Neuron (in vitro differentiated cells): ENCODE data around the gene DIPK1C.

Experiments used
- H2AFZ ChIP-seq: one replicate; pipeline ENCODE4 v1.6.1; 2013; ENCODE audit warnings: low read depth, mild to moderate bottlenecking, inconsistent platforms, low read length, moderate library complexity
- H3K27me3 ChIP-seq: one replicate; pipeline ENCODE4 v1.6.1; 2013; ENCODE audit warnings: low read length; ENCODE audit not compliant: insufficient read depth
- H3K36me3 ChIP-seq: one replicate; pipeline ENCODE4 v1.6.1; 2013; ENCODE audit warnings: low read length; ENCODE audit not compliant: insufficient read depth
- H3K4me1 ChIP-seq: one replicate; pipeline ENCODE4 v1.6.1; 2013; ENCODE audit warnings: low read length; ENCODE audit not compliant: insufficient read depth
- H3K4me3 ChIP-seq: 2 replicates; pipeline ENCODE4 v1.5.1; 2013; ENCODE audit warnings: mild to moderate bottlenecking, low read length, moderate library complexity
- H3K9me3 ChIP-seq: one replicate; pipeline ENCODE4 v1.6.1; 2013; ENCODE audit warnings: low read length

Gene DIPK1C

GRCh38 chr18:74495581-74496507, 38.7 kb upstream of the DIPK1C start, which contains the start of gene CNDP2:
Gene CNDP2, plus strand, starts transcription at chr18:74496363. Its CDS starts 3,611 bp downstream, at chr18:74499974.
- H3K9me3 ChIP-seq: peaks cover 2% of the 10 kb centered on the region
- H2AFZ ChIP-seq: peak within 1 kb of the TSS; percentile 59
- H3K36me3 ChIP-seq: peaks cover 10% of the 10 kb centered on the region
- H3K4me1 ChIP-seq: peaks cover 7% of the 10 kb centered on the region
- H3K27me3 ChIP-seq: no peaks in the 10 kb centered on the region
- peak within 1 kb of the TSS; percentile 81 for H3K4me3 ChIP-seq

GRCh38 chr18:74494514-74494913, 37.4 kb upstream of the DIPK1C start:
- Histone ChIP-seq H2AFZ (no peak overlapping the region), H3K4me1 (peaks cover 7% of the 10 kb centered on the region), H3K4me3 (no peak overlapping the region), H3K27me3 (no peaks in the 10 kb centered on the region), H3K9me3 (peaks cover 2% of the 10 kb centered on the region), H3K36me3 (peaks cover 6% of the 10 kb centered on the region)

GRCh38 chr18:74493689-74494088, 36.6 kb upstream of the DIPK1C start:
- no peak overlapping the region for H2AFZ ChIP-seq
- peaks cover 2% of the 10 kb centered on the region for H3K9me3 ChIP-seq
- H3K27me3 ChIP-seq: no peaks in the 10 kb centered on the region
- peaks cover 7% of the 10 kb centered on the region for H3K4me1 ChIP-seq
- no peak overlapping the region for H3K4me3 ChIP-seq
- peaks cover 5% of the 10 kb centered on the region for H3K36me3 ChIP-seq

GRCh38 chr18:74492259-74492658, 35.2 kb upstream of the DIPK1C start:
- H3K27me3 ChIP-seq: no peaks in the 10 kb centered on the region
- H3K9me3 ChIP-seq: peaks cover 2% of the 10 kb centered on the region
- no peak overlapping the region for H3K4me3 ChIP-seq
- H3K36me3 ChIP-seq: no peaks in the 10 kb centered on the region
- peaks cover 7% of the 10 kb centered on the region for H3K4me1 ChIP-seq
- H2AFZ ChIP-seq: no peak overlapping the region

GRCh38 chr18:74489676-74490075, 32.6 kb upstream of the DIPK1C start:
- Histone ChIP-seq H3K4me3 (no peak overlapping the region), H3K36me3 (no peaks in the 10 kb centered on the region), H3K9me3 (peaks cover 2% of the 10 kb centered on the region), H2AFZ (no peak overlapping the region), H3K4me1 (peaks cover 16% of the 10 kb centered on the region), H3K27me3 (peaks cover 5% of the 10 kb centered on the region)

- H3K36me3 ChIP-seq: no peaks in the 10 kb centered on the region
- H2AFZ ChIP-seq: no peak overlapping the region
- peaks cover 5% of the 10 kb centered on the region for H3K27me3 ChIP-seq
- no peak overlapping the region for H3K4me3 ChIP-seq
- peaks cover 2% of the 10 kb centered on the region for H3K9me3 ChIP-seq
- H3K4me1 ChIP-seq: peaks cover 16% of the 10 kb centered on the region
These were observed 31.8 kb upstream of the DIPK1C start for GRCh38 chr18:74488864-74489263.

GRCh38 chr18:74488354-74488753, 31.2 kb upstream of the DIPK1C start:
- Histone ChIP-seq H3K27me3 (peaks cover 5% of the 10 kb centered on the region), H3K36me3 (no peaks in the 10 kb centered on the region), H3K4me1 (peaks cover 16% of the 10 kb centered on the region), H2AFZ (no peak overlapping the region), H3K4me3 (no peak overlapping the region), H3K9me3 (peaks cover 2% of the 10 kb centered on the region)

- H3K36me3 ChIP-seq: no peaks in the 10 kb centered on the region
These were observed 29.2 kb upstream of the DIPK1C start for GRCh38 chr18:74486119-74486849.

GRCh38 chr18:74482697-74483096, 25.6 kb upstream of the DIPK1C start:
- no peaks in the 10 kb centered on the region for H3K36me3 ChIP-seq

More at GRCh38 chr18:74486119-74486849, 29.2 kb upstream of the DIPK1C start:
- Histone ChIP-seq H2AFZ (no peak overlapping the region), H3K9me3 (no peaks in the 10 kb centered on the region), H3K4me3 (no peak overlapping the region), H3K27me3 (peaks cover 10% of the 10 kb centered on the region), H3K4me1 (peaks cover 16% of the 10 kb centered on the region)

GRCh38 chr18:74480149-74480651, 23.1 kb upstream of the DIPK1C start:
- Histone ChIP-seq H3K9me3 (no peaks in the 10 kb centered on the region), H3K4me1 (no peaks in the 10 kb centered on the region), H3K27me3 (peaks cover 6% of the 10 kb centered on the region), H2AFZ (no peak overlapping the region), H3K36me3 (no peaks in the 10 kb centered on the region), H3K4me3 (no peak overlapping the region)

More at GRCh38 chr18:74482697-74483096, 25.6 kb upstream of the DIPK1C start:
- H3K4me1 ChIP-seq: peaks cover 16% of the 10 kb centered on the region
- no peak overlapping the region for H3K4me3 ChIP-seq
- H2AFZ ChIP-seq: no peak overlapping the region
- peaks cover 11% of the 10 kb centered on the region for H3K27me3 ChIP-seq
- H3K9me3 ChIP-seq: no peaks in the 10 kb centered on the region

GRCh38 chr18:74479486-74480148, 22.5 kb upstream of the DIPK1C start:
- Histone ChIP-seq H3K9me3 (no peaks in the 10 kb centered on the region), H3K27me3 (peaks cover 6% of the 10 kb centered on the region), H3K4me3 (no peak overlapping the region), H3K4me1 (no peaks in the 10 kb centered on the region), H3K36me3 (no peaks in the 10 kb centered on the region), H2AFZ (no peak overlapping the region)

- no peak overlapping the region for H2AFZ ChIP-seq
- no peaks in the 10 kb centered on the region for H3K4me1 ChIP-seq
- no peaks in the 10 kb centered on the region for H3K36me3 ChIP-seq
- no peak overlapping the region for H3K4me3 ChIP-seq
- no peaks in the 10 kb centered on the region for H3K9me3 ChIP-seq
- H3K27me3 ChIP-seq: peaks cover 6% of the 10 kb centered on the region
These were observed 21.8 kb upstream of the DIPK1C start for GRCh38 chr18:74478880-74479279.
